ENCODE measurements around the gene KIF16B. TPM values are rescaled to one million over a fixed set of nuclear protein-coding genes. Genes with fewer than 3 reads are reported as not detected.

The KIF16B gene
- polyA plus RNA-seq, 3 donors: 21.7 to 24.9 (median 23.5) TPM

DNA sequence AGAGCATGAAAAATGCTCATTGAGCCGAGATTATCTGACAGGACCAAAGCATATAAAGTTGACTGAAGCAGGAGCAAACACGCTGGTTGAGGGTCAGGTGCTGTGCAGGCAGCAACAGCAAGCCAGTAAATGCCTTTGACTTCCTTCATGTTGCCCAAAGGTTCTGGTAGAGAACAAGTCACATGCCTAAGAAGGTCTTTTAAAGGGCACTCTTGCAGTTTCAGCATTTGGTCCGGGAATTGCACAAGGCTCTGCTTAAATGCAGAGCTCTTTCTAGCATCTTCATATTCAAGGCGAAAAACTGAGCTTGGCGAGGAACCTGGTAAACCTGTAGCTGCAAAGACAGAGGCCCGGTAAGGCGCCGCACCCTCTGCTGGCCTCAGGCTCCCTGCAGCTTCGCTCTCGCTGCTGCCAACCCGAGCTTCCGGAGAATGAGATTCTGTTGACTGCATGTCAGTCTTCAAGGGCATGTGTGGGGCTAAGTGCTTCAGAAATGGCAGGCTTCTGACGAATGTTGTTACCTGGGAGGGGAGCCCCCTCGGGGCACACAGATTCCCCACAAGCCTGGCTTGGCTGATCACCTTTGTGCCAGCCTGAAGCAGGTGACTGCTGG lies 205.2 kb downstream of the KIF16B start:
- no peak for DNase-seq (ENCODE audit: low read depth in 3 of 3, low spot score in 2 of 3)

DNA sequence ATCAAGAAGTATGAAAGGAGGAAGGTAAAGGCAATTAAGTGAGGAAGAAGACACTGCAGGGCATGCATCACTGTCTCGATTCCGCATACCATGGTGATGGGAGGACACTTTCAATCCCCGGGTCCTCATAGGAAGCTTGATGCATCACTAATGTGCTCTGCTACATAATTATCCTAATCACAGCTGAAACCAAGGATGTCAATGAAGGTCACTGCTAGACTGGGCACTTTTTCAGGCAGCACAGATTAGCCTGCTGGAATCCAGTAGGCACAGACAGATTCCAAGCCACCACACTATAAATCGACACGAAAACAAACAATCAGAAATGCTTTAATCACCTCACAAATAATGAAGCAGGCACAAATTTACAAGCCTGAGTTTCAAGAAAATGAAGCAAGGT lies 206.7 kb downstream of the KIF16B start:
- DNase-seq (ENCODE audit: low read depth in 3 of 3, low spot score in 2 of 3): no peak

DNA sequence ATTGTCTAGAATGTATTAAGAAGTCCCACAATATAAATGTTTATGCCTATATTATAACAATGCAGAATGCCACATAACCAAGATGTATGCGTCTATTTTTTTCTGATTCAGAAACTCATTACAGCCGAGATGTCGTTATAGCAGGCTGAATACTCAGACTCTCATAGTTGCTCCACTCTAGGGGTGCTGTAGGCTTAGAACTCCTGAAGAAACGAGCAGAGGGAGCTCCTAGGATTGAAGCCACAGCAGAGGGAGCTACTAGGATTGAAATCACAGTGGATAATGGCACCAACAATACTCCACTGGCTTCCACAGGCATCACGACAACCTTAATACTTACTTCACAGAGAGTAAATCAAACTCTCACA lies 208.9 kb downstream of the KIF16B start:
- DNase-seq (ENCODE audit: low read depth in 3 of 3, low spot score in 2 of 3): no peak

DNA sequence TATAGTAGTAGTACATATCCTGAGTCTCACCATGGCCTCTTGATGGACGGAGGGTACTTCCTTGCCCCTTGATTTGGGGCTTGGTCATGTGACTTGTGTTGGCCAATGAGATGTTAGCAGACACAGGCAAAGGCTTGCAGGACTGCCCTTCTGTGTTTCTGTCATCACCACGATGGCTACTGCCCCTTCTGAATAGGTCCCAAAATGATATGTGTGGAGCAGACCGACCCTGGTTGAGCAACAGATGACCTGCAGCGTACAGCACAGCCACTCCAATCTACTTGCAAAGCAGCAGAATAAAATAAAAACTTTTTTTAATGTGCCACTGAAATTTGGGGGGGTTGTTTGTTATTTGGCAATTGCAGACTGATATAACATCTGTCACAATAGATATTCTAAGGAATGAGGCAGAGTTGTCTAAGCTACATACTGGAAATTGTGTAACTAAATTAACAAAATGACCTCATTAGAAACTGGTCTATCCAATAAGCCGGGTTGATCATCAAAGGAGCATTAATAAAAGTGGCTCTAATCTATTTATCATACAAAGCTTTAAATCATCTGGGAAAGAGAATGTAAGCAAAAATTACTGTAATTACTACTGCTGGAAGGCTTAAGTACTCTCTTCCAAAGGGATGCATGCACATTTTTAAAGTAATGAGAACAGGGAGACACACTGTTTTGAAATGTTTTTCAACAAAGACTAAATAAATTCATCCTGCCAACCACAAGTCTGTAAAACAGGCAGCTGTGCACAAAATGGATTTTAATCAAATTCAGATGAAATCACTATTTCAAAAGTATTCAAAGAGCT lies 209.5 kb downstream of the KIF16B start:
- DNase-seq (ENCODE audit: low read depth in 3 of 3, low spot score in 2 of 3): no peak

DNA sequence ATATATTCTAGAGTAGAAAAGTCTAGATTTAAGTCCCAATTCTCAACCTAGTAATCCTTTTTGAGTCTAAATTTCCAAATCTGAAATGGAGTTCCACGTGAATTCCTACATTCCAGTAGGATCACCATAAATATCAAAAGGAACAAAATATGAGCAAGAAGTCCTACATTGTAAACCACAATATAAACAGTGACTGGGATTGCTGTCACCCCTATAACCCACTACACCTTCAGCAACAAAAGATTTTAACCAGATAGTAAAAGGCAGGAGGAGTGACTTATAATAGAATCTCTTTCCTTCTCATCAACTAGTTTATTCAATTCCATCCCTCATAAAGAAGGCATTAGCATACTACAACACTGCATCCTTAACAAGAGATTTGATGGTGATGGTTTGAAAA lies 210.6 kb downstream of the KIF16B start:
- DNase-seq (ENCODE audit: low read depth in 3 of 3, low spot score in 2 of 3): no peak

DNA sequence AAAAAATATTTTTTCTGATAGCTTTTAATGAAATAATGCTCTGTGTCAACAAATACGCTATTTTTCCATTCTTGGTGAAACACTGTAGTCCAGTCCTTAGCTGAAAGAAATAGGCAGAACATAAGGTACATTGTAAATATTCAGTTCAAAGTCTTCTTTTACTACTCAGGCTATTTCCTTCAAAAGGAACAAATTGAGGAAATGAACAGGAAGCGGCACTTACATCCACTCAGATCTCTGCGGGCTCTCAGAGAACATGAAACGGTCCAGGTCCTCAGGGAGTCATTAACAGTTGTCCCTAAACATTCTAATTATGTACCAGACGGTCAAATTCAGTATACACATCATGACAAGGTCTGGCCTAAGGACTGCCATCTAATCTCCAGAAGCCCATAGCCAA lies 212.6 kb downstream of the KIF16B start:
- no peak for DNase-seq (ENCODE audit: low read depth in 3 of 3, low spot score in 2 of 3)

DNA sequence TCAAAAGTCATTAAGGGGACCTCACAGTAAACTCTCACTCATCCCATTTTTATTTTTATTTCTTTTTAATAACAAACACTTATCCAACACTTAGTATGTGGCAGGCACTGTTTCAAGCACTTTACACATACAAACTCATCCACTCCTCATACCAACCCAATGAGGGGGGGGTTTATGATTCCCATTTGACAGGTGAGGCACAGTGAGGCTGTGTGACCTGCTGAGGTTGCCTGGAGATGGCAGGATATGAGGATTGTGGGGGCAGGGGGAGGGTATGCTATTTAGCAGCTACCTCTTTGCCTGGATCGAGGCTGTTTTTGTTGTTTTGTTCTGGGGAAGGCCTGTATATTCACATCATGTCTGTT lies 219.8 kb downstream of the KIF16B start:
- no peak for DNase-seq (ENCODE audit: low read depth in 3 of 3, low spot score in 2 of 3)

DNA sequence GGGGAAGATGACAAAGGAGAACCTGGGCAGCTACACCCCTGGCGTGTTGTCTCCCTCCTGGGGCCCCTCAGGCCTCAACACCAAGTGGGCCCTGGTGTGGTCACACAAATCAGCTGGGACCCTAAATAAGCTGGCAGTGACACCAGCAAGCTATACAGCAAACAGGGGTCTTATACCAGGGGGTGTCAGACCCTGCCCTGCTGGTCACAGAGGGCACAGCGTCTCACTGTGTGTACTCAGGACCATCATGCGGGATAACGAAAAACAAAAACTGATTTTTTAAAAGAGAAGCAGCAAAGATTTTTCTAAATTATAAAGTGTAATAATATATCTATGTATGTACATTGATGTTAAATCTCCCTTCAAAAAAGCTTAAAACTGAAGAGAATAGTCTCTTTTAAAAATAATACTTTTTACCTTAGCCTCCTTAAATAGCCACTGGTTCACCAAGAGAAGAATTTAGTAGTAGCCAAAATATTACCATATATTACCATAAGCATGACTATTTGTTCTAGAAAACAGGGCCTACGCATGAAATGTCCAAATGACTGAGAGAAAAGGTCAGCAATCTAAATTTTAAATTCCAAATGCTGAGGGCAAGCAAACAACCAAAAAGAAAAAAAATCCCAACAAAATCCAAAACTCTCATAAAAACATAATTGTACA lies 220.4 kb downstream of the KIF16B start:
- no peak for DNase-seq (ENCODE audit: low read depth in 3 of 3, low spot score in 2 of 3)

DNA sequence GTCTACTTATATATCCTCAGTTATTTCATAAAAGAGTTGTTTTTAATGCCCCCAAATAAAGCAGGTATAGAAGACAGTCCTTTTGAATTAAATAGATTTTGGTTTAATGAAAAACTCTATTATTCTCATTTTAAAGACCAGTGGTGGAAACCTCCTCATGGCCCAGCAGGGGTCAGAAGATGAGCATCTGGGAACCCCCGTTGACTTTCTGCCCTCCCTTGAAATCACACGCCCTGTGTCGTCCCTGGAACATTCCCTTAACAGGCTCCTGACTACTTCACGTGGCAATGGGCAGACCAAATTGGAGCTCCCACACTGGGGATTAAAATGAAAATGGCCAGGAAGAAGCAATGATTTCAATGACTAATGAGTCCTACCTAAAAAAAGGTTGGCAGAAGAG lies 220.9 kb downstream of the KIF16B start:
- DNase-seq (ENCODE audit: low read depth in 3 of 3, low spot score in 2 of 3): no peak

DNA sequence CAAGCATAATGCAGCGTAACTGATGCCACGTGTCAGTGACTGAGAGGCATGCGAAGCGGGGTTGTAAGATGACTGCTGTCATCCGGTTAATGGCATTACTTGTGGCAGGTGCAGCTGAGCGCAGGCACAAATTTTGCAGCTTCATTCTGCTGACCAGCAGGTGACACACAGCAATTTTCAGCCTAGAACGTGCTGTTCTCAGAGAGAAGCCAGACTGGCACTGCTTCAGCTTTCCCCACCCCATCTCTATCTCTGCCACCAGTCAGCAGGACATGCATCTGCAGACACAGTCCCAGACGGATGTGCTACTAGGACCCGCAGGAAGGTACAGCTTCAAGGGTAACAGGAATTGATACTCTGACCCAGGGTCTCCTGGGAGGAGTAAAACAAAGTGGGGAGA lies 221.8 kb downstream of the KIF16B start:
- DNase-seq (ENCODE audit: low read depth in 3 of 3, low spot score in 2 of 3): no peak

DNA sequence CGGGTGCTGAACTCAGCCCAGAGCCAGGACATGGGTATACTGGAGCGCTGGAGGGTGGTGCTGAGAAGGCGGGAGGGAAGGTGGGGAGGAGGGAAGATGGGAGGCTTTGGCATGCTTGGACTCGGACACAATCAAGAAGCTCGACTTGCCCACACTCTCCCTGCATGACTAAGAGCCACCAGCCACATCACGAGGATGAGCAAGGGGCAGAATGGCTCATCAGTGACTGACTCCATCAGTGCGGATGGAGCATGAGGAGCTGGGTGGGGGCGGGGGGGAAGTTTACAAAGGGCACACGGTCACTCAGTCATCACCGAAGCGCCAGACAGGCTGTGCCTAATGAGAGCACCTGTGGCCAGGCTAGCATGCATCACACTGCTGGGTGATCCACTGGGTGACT lies 222.8 kb downstream of the KIF16B start:
- no peak for DNase-seq (ENCODE audit: low read depth in 3 of 3, low spot score in 2 of 3)

DNA sequence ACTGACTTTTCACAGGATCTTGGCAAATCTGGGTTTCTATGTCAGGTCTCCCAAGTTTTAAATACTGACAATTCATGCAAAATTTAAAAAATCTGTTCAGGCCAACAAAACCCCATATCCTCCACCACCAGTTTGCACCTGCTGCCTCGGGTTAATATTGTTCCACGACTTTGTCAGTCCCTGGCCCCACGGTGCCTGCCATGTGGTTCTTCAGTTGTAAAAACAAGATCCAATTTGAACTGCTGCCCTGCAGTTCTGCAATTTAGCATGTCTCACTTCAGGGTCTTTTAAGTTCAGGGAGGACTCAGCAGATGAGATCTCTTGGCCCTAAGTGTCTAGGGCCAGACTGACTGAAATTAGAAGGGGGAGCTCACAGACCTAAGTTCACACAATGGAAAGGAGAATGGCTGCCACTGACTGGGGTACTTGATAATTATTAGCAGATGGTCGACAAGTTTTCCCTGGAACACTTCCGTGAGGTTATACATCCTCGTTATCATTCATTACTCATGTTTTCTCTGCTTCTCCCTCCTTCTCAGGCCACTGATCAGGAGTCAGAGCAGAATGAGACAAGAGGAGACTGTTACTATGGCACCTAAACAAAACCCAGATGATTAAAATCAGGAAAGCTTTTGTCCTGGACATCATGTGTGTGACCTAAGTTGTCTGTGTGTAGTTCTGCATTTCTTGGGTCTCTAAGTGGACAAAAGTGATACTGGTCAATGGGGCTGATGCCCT lies 223.6 kb downstream of the KIF16B start:
- no peak for DNase-seq (ENCODE audit: low read depth in 3 of 3, low spot score in 2 of 3)

DNA sequence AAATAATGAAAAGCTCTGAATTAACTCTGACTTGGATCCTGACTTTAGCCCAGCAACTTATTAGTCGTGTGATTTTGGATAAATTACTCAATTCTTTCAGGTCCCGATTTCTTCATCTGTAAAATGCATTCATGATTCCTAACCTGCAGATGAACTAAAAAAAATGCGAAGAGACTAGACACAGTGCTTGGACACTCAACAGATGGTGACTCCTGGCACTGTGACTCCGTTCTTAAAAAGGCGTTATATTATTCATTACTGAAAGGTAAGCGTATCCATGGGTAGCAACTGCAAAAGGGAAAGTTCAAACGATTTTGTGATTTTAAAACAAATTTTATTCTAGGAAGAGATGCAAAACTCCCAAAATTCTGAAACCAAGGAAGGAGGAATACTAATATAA lies 226.3 kb downstream of the KIF16B start:
- DNase-seq (ENCODE audit: low read depth in 3 of 3, low spot score in 2 of 3): no peak

DNA sequence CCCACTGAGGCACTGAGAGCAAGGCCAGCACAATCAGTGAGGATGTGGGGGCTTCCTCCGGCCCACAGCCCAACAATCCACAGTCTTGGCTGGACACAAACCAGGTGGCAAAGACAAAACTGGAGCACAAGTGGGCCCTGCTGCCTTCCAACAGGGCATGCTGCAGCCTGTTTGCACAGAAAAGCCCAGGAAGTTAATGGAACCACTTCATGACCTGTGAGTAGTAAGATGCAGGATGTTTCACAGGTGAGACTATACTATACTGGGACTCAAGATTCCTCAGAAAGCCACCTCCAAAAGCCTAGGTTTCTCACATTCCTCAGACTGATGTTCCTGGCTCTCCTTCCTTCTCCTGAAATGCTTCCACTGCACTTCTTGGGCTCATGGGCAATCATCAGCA lies 235.5 kb downstream of the KIF16B start:
- no peak for DNase-seq (ENCODE audit: low read depth in 3 of 3, low spot score in 2 of 3)

DNA sequence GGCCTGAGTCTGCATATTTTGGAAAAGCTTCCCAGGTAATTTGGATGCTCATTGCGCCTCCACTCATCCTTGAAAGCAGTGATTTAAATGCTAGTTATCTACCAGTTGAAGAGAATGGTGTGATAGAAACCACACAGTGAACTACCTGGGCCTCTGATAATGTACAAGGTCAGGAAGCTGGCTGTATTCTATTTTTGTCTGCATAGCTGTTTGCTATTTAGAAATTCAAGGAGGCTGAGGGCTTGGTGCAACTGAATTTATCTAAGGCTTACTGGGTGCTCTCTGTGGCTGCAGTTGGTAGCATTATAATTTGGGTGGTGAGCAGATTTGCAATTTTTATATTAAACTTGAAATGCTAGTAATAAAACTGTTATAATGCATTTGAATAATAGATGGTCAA lies 245.6 kb downstream of the KIF16B start:
- no peak for DNase-seq (ENCODE audit: low read depth in 3 of 3, low spot score in 2 of 3)

DNA sequence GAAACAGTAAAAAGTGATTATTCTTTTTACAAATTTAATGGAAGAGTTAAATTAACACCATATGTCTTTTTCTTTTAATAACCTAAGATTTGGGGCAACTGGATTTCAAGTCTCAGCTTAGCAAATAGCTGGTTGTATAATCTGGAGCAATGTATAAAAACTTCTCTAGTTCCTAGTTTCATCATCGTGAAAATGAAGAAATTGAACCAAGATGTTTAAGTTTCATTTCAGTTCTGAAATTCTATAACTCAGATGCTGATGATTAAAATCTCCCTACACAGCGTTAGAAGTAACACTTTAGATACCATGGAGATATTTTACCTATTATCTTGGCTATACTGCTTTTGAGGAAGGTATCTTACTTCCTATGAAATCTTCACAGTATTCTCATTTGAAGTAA lies 252.0 kb downstream of the KIF16B start:
- DNase-seq (ENCODE audit: low read depth in 3 of 3, low spot score in 2 of 3): no peak

DNA sequence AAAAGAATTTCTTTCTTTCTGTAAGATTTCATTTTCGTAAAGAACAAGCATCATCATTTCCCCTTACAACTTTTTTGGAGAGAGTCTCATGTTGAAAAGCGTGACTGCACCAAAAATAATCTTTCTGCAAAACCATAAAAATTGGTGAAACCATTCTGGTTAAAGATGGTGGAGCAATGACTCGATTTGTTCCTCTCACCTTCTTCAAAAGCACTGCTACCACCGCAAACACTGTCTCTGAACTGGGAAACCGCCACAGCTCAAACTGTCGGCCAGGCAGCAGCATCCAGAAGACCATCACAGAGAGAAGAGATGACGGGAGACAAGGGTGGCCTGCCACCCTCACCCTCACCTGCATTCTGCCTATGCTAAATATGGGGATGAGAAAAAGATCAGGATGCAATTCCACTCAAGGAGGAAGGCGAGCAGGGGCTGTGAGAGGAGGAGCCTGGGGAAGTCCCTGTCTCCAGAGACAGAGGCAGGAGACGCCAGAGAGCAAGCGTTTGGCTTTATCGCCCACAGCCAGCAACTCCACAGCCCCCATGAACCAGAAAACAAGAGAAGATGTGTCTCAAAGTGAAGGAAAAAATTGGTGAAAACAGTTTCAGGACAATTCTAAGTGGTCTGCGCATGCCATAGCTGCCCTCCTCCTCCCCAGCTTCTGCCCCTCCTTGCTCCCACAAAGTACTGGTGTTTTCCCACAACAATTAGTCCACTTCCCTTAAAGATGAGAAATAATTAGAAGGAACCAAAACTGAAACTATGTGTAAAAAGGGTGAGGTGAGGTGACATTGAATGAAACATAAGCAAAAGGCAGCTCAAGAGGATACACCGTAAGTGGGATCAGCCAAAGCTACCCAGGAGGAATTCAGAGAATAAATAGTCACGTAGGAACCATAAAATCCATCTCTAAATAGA lies 255.5 kb downstream of the KIF16B start:
- no peak for DNase-seq (ENCODE audit: low read depth in 3 of 3, low spot score in 2 of 3)

DNA sequence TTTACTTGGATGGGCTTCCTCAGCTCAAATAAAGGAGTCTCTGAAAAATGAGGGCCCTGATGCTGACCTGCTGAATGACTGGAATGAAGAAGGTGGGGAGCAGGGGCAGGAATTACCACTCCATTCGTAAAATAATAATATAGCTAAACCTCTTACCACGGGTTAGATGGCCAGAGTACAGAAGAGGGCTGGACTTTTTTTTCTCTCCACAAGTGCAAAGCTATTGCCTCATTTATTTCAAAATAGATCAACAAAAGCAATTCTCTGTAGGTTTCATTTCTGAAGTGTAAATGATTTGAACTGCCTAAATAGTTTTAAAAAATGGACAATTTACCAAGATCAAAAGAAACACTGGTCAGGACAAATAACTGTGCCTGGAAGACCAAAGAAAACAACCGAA lies 256.7 kb downstream of the KIF16B start:
- DNase-seq (ENCODE audit: low read depth in 3 of 3, low spot score in 2 of 3): no peak

DNA sequence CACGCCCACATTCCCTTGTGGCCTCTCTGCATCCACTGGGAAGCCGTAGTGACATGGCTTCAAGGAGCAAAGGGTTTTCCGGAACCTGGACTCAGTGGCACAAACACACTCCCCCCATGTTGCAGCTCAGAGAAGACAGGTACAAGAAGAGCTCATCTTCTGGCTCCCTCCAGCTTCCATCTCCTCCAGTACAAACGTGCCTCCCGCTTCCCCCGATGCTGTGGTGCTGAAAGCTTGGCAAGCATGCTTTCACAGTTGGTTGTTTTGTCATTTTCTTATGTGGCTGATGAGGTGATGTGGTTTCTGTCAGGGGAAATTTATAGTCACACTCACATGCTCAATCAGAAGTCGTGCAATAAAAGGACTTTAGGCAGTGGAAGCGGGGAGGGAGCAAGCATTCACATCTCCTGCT lies 258.5 kb downstream of the KIF16B start:
- no peak for DNase-seq (ENCODE audit: low read depth in 3 of 3, low spot score in 2 of 3)

DNA sequence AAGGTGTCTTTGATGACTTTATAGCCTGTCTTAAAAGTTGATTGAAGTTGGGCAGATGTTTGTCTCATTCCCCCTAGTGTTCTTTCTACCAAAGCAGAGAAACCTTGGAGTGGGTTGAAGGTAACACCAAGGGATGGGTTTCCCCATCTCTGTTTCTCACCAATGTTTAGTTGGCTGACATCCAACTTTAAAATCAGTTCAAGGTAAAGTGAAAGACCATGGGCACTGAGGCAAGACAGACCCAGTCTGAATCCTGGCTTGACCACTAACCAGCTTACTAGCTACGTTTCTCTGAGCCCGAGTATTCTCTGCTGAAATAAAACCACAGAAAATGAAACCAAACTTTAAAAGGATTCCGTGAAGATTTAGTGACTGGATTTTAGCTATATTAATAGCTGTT lies 258.9 kb downstream of the KIF16B start:
- no peak for DNase-seq (ENCODE audit: low read depth in 3 of 3, low spot score in 2 of 3)
